Aorta (tissue), 5 donors: Measurements from ENCODE around the gene DMTF1. TPM values are rescaled to one million over a fixed set of nuclear protein-coding genes. Genes with fewer than 3 reads are reported as not detected.
"Not testable (repeated sequence)": the region's sequence is repeated elsewhere in the genome, so short reads cannot be mapped to it uniquely, and the experiment has no call there.

Source experiments
- ATAC-seq: fragments of 200-7000 bp; cut with Tn5 transposase; one replicate; pipeline ENCODE4 v1.9.1; 2022; ENCODE audit warnings: moderate library complexity; ENCODE audit not compliant: low FRiP score
- DNase-seq, 2 donors: peaks; one replicate each; pipeline ENCODE4 v3.0.0-alpha.2; 2020
- H3K27ac ChIP-seq, 2 donors: one replicate each; pipeline ENCODE4 v1.5.1; 2013; ENCODE audit warnings: low read length in 2 of 2, mild to moderate bottlenecking in 2 of 2, moderate library complexity in 2 of 2, control low read depth in 1 of 2, inconsistent platforms in 1 of 2, low read depth in 1 of 2
- H3K27me3 ChIP-seq, 2 donors: one replicate each; pipeline ENCODE4 v1.6.1; 2013; ENCODE audit warnings: control low read depth in 1 of 2, low read length in 1 of 2, mild to moderate bottlenecking in 1 of 2, moderate library complexity in 1 of 2; ENCODE audit not compliant: insufficient read depth in 2 of 2, control insufficient read depth in 1 of 2
- H3K36me3 ChIP-seq, 2 donors: one replicate each; pipeline ENCODE4 v1.6.1; 2013; ENCODE audit warnings: control low read depth in 1 of 2, low read length in 1 of 2, mild to moderate bottlenecking in 1 of 2; ENCODE audit not compliant: insufficient read depth in 2 of 2, control insufficient read depth in 1 of 2
- H3K4me1 ChIP-seq, 2 donors: one replicate each; pipeline ENCODE4 v1.6.1; 2013; ENCODE audit warnings: low read length in 2 of 2, control low read depth in 1 of 2, mild to moderate bottlenecking in 1 of 2, moderate library complexity in 1 of 2; ENCODE audit not compliant: insufficient read depth in 2 of 2, control insufficient read depth in 1 of 2
- H3K4me3 ChIP-seq, 2 donors: one replicate each; pipeline ENCODE4 v1.5.1; 2013; ENCODE audit warnings: low read length in 2 of 2, control low read depth in 1 of 2, mild to moderate bottlenecking in 1 of 2
- H3K9me3 ChIP-seq: one replicate; pipeline ENCODE4 v1.6.1; 2013; ENCODE audit warnings: mild to moderate bottlenecking, low read length; ENCODE audit not compliant: control insufficient read depth
- WGBS, 2 donors: extraction: QIAGEN DNeasy Blood & Tissue Kit; methylation state at CpG; one replicate each; pipeline ENCODE4 v1.1.7; 2013; 5-methylcytosine and 5-hydroxymethylcytosine counted together
- intact Hi-C, 2 donors: fragments of 100-400 bp; cut with DNase I; formaldehyde crosslinking; loops; one replicate each; pipeline versions ENCODE4 v1.14.2 to v1.15.0; 2022
- polyA plus RNA-seq, 2 donors: library from polyadenylated mRNA; stranded (reverse); fragments of 200-250 nt; gene quantifications; one replicate each; pipeline ENCODE4 v1.2.3, GENCODE V29; 2013
- total RNA-seq, 2 donors: library from RNA; stranded (reverse); fragmentation: NEBNext Ultra II Directional; extraction: Animal tissue kit (Norgen Biotek cat#: 25700); gene quantifications; one replicate each; pipeline ENCODE4 v1.2.1, GENCODE V29; 2021
- donor health status: healthy with polysubstance abuse.
- donor health status: Bipolar disorder and iron deficiency.
- donor health status: DM: no; HTN: no; CAD: no.
- donor health status: DM: no; HTN: no; CAD: no.
- donor health status: DM: yes; HTN: yes; CAD: no.

DMTF1 gene
- total and polyA plus RNA-seq, 4 donors: 18.7 to 135 (median 73.1) TPM

- H3K4me1 ChIP-seq, H3K27me3 ChIP-seq, H3K27ac ChIP-seq, H3K36me3 ChIP-seq, H3K4me3 ChIP-seq, intact Hi-C loops, H3K9me3 ChIP-seq, ATAC-seq, DNase-seq: not testable (repeated sequence)
- 64 to 72% methylated on average over 2 of the region's 2 CpGs for WGBS, 2 donors
Observed at GRCh38 chr7:87115772-87116171, 36.5 kb upstream of the DMTF1 start.

- Histone ChIP-seq H3K36me3 (no peaks in the 10 kb centered on the region), H3K4me3 (no peak overlapping the region), H3K27ac (no peak overlapping the region), H3K27me3 (no peaks in the 10 kb centered on the region), H3K9me3 (no peaks in the 10 kb centered on the region), H3K4me1 (no peaks in the 10 kb centered on the region)
- intact Hi-C loops: no loop called here
- ATAC-seq (no peak), DNase-seq (no peak)
- WGBS, 2 donors: 92 to 100% methylated on average over 1 of the region's 1 CpG
Observed at GRCh38 chr7:87116315-87116714, 35.9 kb upstream of the DMTF1 start.

- Histone ChIP-seq H3K4me1 (no peaks in the 10 kb centered on the region), H3K27ac (no peak overlapping the region), H3K9me3 (no peaks in the 10 kb centered on the region), H3K36me3 (no peaks in the 10 kb centered on the region), H3K4me3 (no peak overlapping the region), H3K27me3 (no peaks in the 10 kb centered on the region)
- ATAC-seq (no peak), DNase-seq (no peak)
- intact Hi-C loops: no loop called here
- 43 to 48% methylated on average over 2 of the region's 2 CpGs for WGBS, 2 donors
Observed at GRCh38 chr7:87119581-87119980, 32.7 kb upstream of the DMTF1 start.

GRCh38 chr7:87123105-87123504 lies 29.1 kb upstream of the DMTF1 start:
- H3K4me3 ChIP-seq: no peak overlapping the region
- H3K36me3 ChIP-seq: no peaks in the 10 kb centered on the region
- no peaks in the 10 kb centered on the region for H3K27me3 ChIP-seq
- H3K4me1 ChIP-seq: no peaks in the 10 kb centered on the region
- intact Hi-C loops: no loop called here
- H3K9me3 ChIP-seq: no peaks in the 10 kb centered on the region
- DNase-seq: no peak
- no peak overlapping the region for H3K27ac ChIP-seq
- no peak for ATAC-seq

GRCh38 chr7:87127019-87127418 lies 25.2 kb upstream of the DMTF1 start:
- Histone ChIP-seq H3K27me3 (no peaks in the 10 kb centered on the region), H3K27ac (no peak overlapping the region), H3K36me3 (no peaks in the 10 kb centered on the region), H3K4me3 (no peak overlapping the region), H3K4me1 (no peaks in the 10 kb centered on the region), H3K9me3 (no peaks in the 10 kb centered on the region)
- no peak for DNase-seq
- intact Hi-C loops: no loop called here
- ATAC-seq: no peak
- 89 to 93% methylated on average over 7 of the region's 7 CpGs for WGBS, 2 donors

- ATAC-seq (no peak), DNase-seq (no peak)
- 8 to 13% methylated on average over 4 of the region's 4 CpGs for WGBS, 2 donors
- Histone ChIP-seq H3K9me3 (no peaks in the 10 kb centered on the region), H3K4me3 (no peak overlapping the region), H3K4me1 (no peaks in the 10 kb centered on the region), H3K36me3 (no peaks in the 10 kb centered on the region), H3K27me3 (no peaks in the 10 kb centered on the region), H3K27ac (no peak overlapping the region)
- intact Hi-C loops: no loop called here
Observed at GRCh38 chr7:87128861-87129267, 23.4 kb upstream of the DMTF1 start.

GRCh38 chr7:87129332-87129731 lies 22.9 kb upstream of the DMTF1 start:
- ATAC-seq (no peak), DNase-seq (no peak)
- WGBS, 2 donors: 36 to 54% methylated on average over 3 of the region's 3 CpGs
- intact Hi-C loops: no loop called here
- no peaks in the 10 kb centered on the region for H3K9me3 ChIP-seq
- H3K27me3 ChIP-seq: no peaks in the 10 kb centered on the region
- no peaks in the 10 kb centered on the region for H3K4me1 ChIP-seq
- no peak overlapping the region for H3K4me3 ChIP-seq
- no peak overlapping the region for H3K27ac ChIP-seq
- H3K36me3 ChIP-seq: no peaks in the 10 kb centered on the region

- no peak for DNase-seq
- Histone ChIP-seq H3K27ac (no peak overlapping the region), H3K9me3 (no peaks in the 10 kb centered on the region), H3K36me3 (no peaks in the 10 kb centered on the region), H3K27me3 (no peaks in the 10 kb centered on the region), H3K4me1 (no peaks in the 10 kb centered on the region), H3K4me3 (no peak overlapping the region)
- 41 to 52% methylated on average over 3 of the region's 3 CpGs for WGBS, 2 donors
- ATAC-seq: no peak
- intact Hi-C loops: no loop called here
Observed at GRCh38 chr7:87129848-87130247, 22.4 kb upstream of the DMTF1 start.

GRCh38 chr7:87131771-87132170 lies 20.5 kb upstream of the DMTF1 start:
- DNase-seq: no peak
- intact Hi-C loops: no loop called here

More at GRCh38 chr7:87131771-87132170, 20.5 kb upstream of the DMTF1 start:
- 85 to 86% methylated on average over 3 of the region's 3 CpGs for WGBS, 2 donors
- H3K4me1 ChIP-seq: no peaks in the 10 kb centered on the region
- H3K36me3 ChIP-seq: no peaks in the 10 kb centered on the region
- ATAC-seq: no peak
- no peak overlapping the region for H3K27ac ChIP-seq
- no peak overlapping the region for H3K4me3 ChIP-seq
- H3K9me3 ChIP-seq: no peaks in the 10 kb centered on the region
- no peaks in the 10 kb centered on the region for H3K27me3 ChIP-seq
